HepG2 (cell line): Measurements from ENCODE around the gene TROAP. TPM values are rescaled to one million over a fixed set of nuclear protein-coding genes. Genes with fewer than 3 reads are reported as not detected.

ENCODE experiments used
- ARID2 ChIP-seq: sonication (generic); formaldehyde crosslinking; IDR thresholded peaks from 2 replicates; pipeline ENCODE4 v1.8.1; 2022; ENCODE audit warnings: mild to moderate bottlenecking, missing genetic modification reagents, borderline replicate concordance
- ARNT2 ChIP-seq: sonication (generic); formaldehyde crosslinking; IDR thresholded peaks from 2 replicates; pipeline ENCODE4 v1.8.0; 2022; ENCODE audit warnings: mild to moderate bottlenecking, low read depth, missing genetic modification reagents, moderate library complexity
- ELF4 ChIP-seq: sonication (generic); formaldehyde crosslinking; IDR thresholded peaks from 2 replicates; pipeline ENCODE4 v1.5.0; 2020; ENCODE audit warnings: missing genetic modification reagents, mild to moderate bottlenecking, moderate library complexity, borderline replicate concordance
- FOXA1 ChIP-seq, 2 experiments: fragments of 450-650 bp in 1 of 2; sonication (generic) in 1 of 2; formaldehyde crosslinking in 1 of 2; IDR thresholded peaks; 2 replicates each; pipeline versions ENCODE4 v1.4.0 to v1.6.1; 2016 to 2020; ENCODE audit warnings: missing genetic modification reagents in 1 of 2
- HNF4G ChIP-seq, 2 experiments: sonication (generic) in 1 of 2; formaldehyde crosslinking in 1 of 2; IDR thresholded peaks; 2 replicates each; pipeline versions ENCODE4 v1.4.0 to v1.6.1; 2011 to 2020; ENCODE audit warnings: borderline replicate concordance in 2 of 2, low read depth in 2 of 2, mild to moderate bottlenecking in 2 of 2, low read length in 1 of 2, missing genetic modification reagents in 1 of 2, moderate library complexity in 1 of 2
- HNRNPUL1 ChIP-seq: fragments of 200-400 bp; formaldehyde crosslinking; IDR thresholded peaks from 2 replicates; pipeline ENCODE4 v1.6.1; 2017; ENCODE audit warnings: low read depth, mild to moderate bottlenecking, low read length, moderate library complexity
- LCORL ChIP-seq, 2 experiments: fragments of 450-650 bp in 1 of 2; sonication (generic) in 1 of 2; formaldehyde crosslinking in 1 of 2; IDR thresholded peaks; 2 replicates each; pipeline versions ENCODE4 v1.5.0 to v1.6.1; 2017 to 2020; ENCODE audit warnings: antibody characterized with exemption in 1 of 2, missing genetic modification reagents in 1 of 2
- SIX1 ChIP-seq: sonication (generic); formaldehyde crosslinking; IDR thresholded peaks from 2 replicates; pipeline ENCODE4 v1.4.0; 2020; ENCODE audit warnings: missing genetic modification reagents, borderline replicate concordance
- SMYD3 ChIP-seq: sonication (generic); formaldehyde crosslinking; IDR thresholded peaks from 2 replicates; pipeline ENCODE4 v1.8.1; 2023; ENCODE audit warnings: mild to moderate bottlenecking, missing genetic modification reagents
- ZNF142 ChIP-seq: sonication (generic); formaldehyde crosslinking; IDR thresholded peaks from 2 replicates; pipeline ENCODE4 v1.4.0; 2020; ENCODE audit warnings: missing genetic modification reagents
- ZNF607 ChIP-seq: sonication (generic); formaldehyde crosslinking; IDR thresholded peaks from 2 replicates; pipeline ENCODE4 v1.5.1; 2020; ENCODE audit warnings: missing genetic modification reagents, mild to moderate bottlenecking, borderline replicate concordance
- polyA plus RNA-seq, 8 experiments: library from polyadenylated mRNA; depleted of rRNA in 3 of 8; stranded (reverse) in 7 of 8; unstranded in 1 of 8; fragments of >200 nt; fragmentation: Illumina TruSeq in 4 of 8; extraction: Trizol in 4 of 8; gene quantifications; 2 replicates each; pipeline versions ENCODE4 v1.2.1 to v1.2.3, GENCODE V29; 2011 to 2016; ENCODE audit warnings: low read depth in 4 of 8, missing spikeins in 1 of 8, mixed read lengths in 1 of 8; ENCODE audit not compliant: insufficient read depth in 1 of 8
- total RNA-seq, 5 experiments: library from RNA; depleted of rRNA; stranded (reverse); fragments of >200 nt; fragmentation: Illumina TruSeq; extraction: Trizol; gene quantifications; 2 replicates each; pipeline ENCODE4 v1.2.3, GENCODE V29; 2016; ENCODE audit warnings: low read depth in 1 of 5
- TF ChIP-seq, protein P1 (sequence below): sonication (generic); formaldehyde crosslinking; IDR thresholded peaks from 2 replicates; pipeline ENCODE4 v1.5.0; 2020; ENCODE audit warnings: mild to moderate bottlenecking, missing genetic modification reagents, borderline replicate concordance
- TF ChIP-seq, protein P2 (sequence below): sonication (generic); formaldehyde crosslinking; IDR thresholded peaks from 2 replicates; pipeline ENCODE4 v1.5.0; 2020; ENCODE audit warnings: missing genetic modification reagents

The TROAP gene
- total and polyA plus RNA-seq, 2 of the 13 experiments (the other 11 are each of a cell fraction or from before 2014, with no cell fraction given): 22.5 to 30.9 TPM

DNA sequence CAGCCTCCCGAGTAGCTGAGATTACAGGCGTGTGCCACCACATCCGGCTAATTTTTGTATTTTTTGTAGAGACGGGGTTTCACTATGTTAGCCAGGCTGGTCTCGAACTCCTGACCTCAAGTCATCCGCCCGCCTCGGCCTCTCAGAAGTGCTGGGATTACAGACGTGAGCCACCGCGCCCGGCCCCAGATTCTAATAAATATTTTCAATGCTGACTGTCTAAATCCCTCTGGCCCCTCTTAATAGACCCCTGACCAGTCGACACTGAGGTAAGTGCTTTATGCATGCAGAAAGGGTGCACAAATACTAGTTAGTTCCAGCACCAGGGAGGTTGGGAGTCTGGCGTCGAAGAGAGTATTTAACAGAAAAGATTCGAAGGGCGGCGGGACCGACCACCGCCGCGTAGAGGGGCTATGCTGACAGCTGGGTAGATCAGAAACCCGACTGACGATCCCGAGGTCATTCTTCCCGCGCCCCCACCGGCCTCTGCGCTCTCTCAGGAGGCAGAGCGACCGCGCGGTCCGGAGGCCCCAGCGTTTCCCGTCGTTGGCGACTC is 43.1 kb downstream of the TROAP start (continued):
- TF ChIP-seq, protein P1, sequence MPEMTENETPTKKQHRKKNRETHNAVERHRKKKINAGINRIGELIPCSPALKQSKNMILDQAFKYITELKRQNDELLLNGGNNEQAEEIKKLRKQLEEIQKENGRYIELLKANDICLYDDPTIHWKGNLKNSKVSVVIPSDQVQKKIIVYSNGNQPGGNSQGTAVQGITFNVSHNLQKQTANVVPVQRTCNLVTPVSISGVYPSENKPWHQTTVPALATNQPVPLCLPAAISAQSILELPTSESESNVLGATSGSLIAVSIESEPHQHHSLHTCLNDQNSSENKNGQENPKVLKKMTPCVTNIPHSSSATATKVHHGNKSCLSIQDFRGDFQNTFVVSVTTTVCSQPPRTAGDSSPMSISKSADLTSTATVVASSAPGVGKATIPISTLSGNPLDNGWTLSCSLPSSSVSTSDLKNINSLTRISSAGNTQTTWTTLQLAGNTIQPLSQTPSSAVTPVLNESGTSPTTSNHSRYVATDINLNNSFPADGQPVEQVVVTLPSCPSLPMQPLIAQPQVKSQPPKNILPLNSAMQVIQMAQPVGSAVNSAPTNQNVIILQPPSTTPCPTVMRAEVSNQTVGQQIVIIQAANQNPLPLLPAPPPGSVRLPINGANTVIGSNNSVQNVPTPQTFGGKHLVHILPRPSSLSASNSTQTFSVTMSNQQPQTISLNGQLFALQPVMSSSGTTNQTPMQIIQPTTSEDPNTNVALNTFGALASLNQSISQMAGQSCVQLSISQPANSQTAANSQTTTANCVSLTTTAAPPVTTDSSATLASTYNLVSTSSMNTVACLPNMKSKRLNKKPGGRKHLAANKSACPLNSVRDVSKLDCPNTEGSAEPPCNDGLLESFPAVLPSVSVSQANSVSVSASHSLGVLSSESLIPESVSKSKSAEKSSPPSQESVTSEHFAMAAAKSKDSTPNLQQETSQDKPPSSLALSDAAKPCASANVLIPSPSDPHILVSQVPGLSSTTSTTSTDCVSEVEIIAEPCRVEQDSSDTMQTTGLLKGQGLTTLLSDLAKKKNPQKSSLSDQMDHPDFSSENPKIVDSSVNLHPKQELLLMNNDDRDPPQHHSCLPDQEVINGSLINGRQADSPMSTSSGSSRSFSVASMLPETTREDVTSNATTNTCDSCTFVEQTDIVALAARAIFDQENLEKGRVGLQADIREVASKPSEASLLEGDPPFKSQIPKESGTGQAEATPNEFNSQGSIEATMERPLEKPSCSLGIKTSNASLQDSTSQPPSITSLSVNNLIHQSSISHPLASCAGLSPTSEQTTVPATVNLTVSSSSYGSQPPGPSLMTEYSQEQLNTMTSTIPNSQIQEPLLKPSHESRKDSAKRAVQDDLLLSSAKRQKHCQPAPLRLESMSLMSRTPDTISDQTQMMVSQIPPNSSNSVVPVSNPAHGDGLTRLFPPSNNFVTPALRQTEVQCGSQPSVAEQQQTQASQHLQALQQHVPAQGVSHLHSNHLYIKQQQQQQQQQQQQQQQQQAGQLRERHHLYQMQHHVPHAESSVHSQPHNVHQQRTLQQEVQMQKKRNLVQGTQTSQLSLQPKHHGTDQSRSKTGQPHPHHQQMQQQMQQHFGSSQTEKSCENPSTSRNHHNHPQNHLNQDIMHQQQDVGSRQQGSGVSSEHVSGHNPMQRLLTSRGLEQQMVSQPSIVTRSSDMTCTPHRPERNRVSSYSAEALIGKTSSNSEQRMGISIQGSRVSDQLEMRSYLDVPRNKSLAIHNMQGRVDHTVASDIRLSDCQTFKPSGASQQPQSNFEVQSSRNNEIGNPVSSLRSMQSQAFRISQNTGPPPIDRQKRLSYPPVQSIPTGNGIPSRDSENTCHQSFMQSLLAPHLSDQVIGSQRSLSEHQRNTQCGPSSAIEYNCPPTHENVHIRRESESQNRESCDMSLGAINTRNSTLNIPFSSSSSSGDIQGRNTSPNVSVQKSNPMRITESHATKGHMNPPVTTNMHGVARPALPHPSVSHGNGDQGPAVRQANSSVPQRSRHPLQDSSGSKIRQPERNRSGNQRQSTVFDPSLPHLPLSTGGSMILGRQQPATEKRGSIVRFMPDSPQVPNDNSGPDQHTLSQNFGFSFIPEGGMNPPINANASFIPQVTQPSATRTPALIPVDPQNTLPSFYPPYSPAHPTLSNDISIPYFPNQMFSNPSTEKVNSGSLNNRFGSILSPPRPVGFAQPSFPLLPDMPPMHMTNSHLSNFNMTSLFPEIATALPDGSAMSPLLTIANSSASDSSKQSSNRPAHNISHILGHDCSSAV (CRISPR knock-in tag): no peak
- TF ChIP-seq LCORL (IDR thresholded peaks at IDR 0.05) (no peak), LCORL (CRISPR knock-in tag; IDR thresholded peaks at IDR 0.05) (no peak; the same call in 1 of the 2 replicates), FOXA1 (IDR thresholded peaks at IDR 0.05) (no peak), FOXA1 (CRISPR knock-in tag; IDR thresholded peaks at IDR 0.05) (no peak), SMYD3 (no peak), ZNF607 (CRISPR knock-in tag) (no peak), HNRNPUL1 (no peak), ELF4 (CRISPR knock-in tag) (no peak), ZNF142 (no peak), ARNT2 (CRISPR knock-in tag) (no peak), ARID2 (CRISPR knock-in tag) (no peak), HNF4G (IDR thresholded peaks at IDR 0.05; ENCODE audit: borderline replicate concordance, low read depth, low read length) (no peak), HNF4G (CRISPR knock-in tag; IDR thresholded peaks at IDR 0.05; ENCODE audit: borderline replicate concordance, low read depth) (no peak), SIX1 (no peak)
- TF ChIP-seq, protein P2, sequence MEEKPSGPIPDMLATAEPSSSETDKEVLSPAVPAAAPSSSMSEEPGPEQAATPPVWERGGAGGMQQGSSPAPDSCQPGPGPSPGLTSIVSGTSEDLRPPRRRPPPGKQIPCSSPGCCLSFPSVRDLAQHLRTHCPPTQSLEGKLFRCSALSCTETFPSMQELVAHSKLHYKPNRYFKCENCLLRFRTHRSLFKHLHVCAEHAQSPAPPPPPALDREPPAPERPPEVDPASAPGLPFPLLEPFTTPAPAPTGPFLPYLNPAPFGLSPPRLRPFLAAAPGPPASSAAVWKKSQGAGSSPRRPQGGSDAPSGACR: no peak
